ENCODE results near the gene PTPRC.

DNA sequence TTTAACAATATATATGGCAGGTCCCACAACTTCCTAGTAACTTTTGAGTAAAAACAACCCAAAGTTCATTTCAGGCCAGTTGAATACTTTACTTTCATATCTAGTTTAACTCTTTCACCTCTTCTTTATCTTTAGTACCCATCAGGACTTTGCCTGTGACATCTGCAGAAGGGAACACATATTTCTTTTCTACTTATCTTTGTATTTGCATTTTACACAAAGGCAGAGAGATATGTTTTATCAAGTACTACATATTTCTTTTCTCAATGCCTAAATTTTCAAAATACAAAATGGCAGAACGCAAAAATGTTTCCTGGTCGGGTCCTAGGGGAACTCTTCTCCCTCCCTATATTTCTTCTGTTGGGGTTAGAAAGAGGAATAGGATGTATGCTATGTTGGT is 6.8 kb upstream of the PTPRC start:
- TF ChIP-seq, protein P1, sequence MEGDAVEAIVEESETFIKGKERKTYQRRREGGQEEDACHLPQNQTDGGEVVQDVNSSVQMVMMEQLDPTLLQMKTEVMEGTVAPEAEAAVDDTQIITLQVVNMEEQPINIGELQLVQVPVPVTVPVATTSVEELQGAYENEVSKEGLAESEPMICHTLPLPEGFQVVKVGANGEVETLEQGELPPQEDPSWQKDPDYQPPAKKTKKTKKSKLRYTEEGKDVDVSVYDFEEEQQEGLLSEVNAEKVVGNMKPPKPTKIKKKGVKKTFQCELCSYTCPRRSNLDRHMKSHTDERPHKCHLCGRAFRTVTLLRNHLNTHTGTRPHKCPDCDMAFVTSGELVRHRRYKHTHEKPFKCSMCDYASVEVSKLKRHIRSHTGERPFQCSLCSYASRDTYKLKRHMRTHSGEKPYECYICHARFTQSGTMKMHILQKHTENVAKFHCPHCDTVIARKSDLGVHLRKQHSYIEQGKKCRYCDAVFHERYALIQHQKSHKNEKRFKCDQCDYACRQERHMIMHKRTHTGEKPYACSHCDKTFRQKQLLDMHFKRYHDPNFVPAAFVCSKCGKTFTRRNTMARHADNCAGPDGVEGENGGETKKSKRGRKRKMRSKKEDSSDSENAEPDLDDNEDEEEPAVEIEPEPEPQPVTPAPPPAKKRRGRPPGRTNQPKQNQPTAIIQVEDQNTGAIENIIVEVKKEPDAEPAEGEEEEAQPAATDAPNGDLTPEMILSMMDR (IDR thresholded peaks at IDR 0.05) = no peak
- TF ChIP-seq POLR2A (IDR thresholded peaks at IDR 0.05) (no peak), EP300 (IDR thresholded peaks at IDR 0.05) (no peak)

Measured in suprapubic skin (tissue), 3 donors.